GM18858 (cell line): ENCODE results near the gene KCTD12.
A peak's percentile ranks its signal among the peaks of the same experiment; 100 is the strongest.

Experiments
- ATAC-seq: cut with Tn5 transposase; IDR thresholded peaks from one replicate; pipeline ENCODE4 v1.9.1; 2021; ENCODE audit not compliant: unreplicated experiment

KCTD12 gene

DNA sequence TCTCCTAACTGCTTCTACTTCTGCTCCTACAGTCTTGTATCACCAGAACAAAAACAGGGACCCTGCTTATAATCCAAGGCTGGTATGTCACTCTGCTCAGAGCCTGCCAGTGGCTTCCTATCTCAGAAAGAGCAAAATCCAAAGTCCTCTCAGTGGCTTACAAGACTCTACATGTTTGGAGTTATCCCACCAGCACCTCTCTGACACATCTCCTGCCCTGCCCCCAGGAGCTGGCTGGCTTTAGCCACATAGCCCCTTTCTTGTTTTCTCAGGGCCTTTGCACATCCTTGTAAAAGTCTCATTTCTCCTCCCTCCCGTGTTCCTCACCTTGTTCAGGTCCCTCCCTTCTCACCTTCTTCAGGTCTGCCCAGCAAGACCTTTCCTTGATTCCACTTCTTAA lies 2.2 kb upstream of the KCTD12 start:
- ATAC-seq, result no peak

- ATAC-seq, result no peak
Measured at GRCh38 chr13:76887076-76887563, 915 bp upstream of the KCTD12 start.

DNA sequence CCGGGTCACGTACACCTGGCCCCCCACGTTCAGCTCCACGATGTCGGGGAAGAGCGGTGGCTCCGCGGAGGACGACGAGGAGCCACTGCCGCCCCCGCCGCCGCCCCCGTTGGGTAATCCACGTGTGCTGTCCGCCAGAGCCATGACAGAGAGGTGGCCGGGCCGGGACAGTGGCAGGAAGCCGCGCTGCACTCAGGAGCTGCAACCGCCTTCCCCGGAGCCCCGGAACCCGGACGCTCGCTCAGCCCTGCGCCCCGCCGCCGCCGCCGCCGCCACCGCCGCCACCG lies 257 bp downstream of the KCTD12 start:
- ATAC-seq, result no peak

DNA sequence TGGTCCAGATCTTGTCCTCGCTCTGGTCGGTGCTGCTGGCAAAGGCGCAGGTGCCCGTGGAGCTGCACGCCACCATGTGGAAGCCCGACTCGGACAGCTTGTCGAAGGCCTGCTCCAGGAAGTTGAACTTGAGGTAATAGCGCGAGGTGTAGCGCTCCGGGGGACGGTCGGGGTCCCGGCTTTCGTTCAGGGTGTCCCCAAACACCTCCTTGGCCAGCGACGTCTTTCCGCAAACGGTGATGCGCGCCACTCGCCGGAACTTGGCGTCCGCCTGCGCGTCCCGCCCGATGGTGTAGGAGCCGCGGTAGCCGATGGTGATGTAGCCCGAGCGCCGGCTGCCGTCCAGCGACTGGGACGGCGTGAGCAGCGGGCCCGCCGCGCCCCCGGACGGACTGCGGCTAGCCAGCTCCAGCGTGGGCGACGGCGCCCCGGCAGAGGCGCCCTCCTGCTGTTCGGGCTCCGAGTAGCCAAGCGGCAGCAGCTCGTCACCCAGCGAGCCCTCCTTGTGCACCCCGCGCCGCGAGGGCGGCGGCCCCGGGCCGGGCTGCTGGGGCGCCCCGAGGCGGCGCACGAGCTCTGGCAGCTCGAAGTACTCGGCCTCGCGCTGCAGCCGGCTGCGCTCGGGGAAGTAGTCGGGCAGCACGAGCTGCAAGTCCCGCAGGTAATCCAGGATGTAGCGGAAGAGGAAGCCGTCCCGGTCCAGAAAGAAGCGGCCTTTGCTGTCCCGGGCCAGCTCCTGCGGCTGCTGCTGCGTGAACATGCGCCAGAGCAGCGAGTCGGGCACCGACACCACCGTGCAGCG lies 801 bp downstream of the KCTD12 start:
- ATAC-seq, result peak; percentile 39

- ATAC-seq, result no peak
Measured at GRCh38 chr13:76884907-76885202, 1.4 kb downstream of the KCTD12 start.

DNA sequence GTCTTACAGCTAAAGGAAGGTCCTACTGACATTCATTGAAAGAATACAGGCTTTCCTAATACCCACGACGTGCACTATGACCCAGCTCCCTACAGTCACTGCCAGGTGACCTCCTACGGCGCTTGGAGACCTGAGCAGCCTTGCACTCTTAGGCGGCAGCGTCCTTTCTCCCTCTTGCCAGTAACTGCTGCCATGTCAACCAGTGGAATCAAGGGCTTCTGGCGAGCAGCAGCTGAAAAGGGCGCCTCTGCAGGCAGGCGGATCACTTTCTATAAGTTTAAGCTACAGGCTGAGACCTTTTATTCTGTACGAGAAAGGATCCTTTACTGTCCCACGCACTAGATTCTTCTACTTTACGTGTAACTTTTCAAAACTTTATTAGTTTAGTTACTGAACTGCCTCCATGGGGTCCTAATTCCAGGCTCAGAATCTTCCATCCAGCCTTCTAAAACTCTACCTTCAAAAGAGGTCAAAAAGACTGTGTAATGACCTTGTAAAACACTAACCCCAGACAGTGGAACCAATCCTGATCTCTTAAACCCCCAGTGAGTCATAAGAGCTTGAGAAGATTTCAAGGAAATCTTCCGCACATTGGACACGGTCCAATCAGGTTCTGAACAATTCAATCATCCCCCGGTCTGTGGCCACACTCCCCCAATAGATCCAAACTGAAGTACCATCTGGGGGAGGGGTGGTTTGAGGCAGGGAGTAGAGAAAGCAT lies 1.9 kb downstream of the KCTD12 start:
- ATAC-seq, result no peak

DNA sequence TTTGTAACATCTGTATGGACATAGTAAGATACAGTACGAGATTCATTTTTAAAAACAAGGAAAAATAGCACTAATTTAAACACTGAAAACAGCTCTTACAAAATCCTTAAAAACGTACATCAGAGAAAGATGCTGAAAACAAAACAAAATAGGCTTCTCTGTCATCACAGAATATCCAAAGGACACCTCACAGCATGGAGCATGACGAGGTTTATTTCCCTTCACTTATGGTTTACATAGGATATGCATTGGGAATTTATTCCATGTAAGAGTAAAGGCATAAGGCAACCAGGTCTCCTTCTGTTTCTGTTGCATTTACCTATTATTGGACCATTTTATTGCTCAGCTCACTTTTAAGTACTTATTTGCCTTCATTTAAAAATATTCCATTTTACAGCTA lies 3.0 kb downstream of the KCTD12 start:
- ATAC-seq, result no peak

DNA sequence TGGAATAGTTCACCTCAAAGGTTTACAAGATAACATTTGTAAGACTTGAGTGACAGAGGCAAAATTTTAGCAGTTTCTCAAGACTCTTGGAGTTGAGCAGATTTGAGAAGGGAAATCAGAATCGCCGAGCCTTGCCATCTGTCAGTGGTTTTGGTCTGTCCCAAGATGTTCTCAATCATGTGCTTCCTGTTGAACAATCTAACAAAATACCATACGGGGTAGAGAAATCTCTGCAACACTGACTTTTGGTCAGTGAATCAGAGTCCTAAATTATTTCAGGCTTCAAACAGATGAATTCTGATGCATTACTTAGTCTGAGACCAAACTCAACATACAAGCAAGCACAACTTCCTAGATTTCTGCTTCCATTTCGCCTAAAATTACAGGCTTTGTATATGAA lies 3.8 kb downstream of the KCTD12 start:
- no peak for ATAC-seq

DNA sequence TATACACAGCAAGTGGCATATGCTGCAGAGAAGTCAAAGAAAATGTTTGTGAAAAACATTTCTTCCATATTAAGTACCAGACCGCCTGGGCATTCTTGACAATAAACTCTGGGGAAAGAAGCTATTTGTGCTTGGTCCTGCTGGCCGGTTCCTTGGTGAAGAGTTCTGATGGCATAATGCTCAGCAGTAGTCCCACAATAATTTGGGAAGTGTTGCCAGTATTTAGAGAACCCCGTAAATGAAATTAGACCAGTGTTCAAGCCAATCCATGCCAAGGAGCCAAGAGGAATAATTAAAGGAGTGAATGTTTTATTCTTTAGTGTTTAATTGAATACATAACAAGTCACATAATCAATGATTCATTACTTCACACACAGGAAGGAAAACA lies 6.3 kb downstream of the KCTD12 start:
- no peak for ATAC-seq

- ATAC-seq, result peak; percentile 94
Measured at GRCh38 chr13:76879203-76879882, 6.9 kb downstream of the KCTD12 start.

DNA sequence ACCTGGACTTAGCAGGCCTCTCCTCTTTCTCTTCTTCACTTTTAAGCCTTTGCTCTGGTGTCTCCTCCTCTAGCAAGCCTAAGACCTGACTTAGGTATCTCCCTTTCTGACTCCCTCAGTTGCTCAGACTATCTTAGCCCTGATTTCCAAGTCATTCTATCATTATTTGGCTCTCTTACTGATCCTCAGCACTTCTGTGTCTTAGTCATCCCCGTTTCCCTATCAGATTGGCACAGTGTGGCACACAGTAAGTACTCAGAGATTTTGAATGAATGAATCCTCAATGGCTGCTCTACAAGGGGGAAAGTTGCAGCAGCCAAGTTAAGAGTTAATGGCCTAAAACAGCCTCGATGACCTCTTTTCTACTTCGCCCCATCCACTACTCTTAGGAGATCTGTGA lies 8.2 kb downstream of the KCTD12 start:
- no peak for ATAC-seq

DNA sequence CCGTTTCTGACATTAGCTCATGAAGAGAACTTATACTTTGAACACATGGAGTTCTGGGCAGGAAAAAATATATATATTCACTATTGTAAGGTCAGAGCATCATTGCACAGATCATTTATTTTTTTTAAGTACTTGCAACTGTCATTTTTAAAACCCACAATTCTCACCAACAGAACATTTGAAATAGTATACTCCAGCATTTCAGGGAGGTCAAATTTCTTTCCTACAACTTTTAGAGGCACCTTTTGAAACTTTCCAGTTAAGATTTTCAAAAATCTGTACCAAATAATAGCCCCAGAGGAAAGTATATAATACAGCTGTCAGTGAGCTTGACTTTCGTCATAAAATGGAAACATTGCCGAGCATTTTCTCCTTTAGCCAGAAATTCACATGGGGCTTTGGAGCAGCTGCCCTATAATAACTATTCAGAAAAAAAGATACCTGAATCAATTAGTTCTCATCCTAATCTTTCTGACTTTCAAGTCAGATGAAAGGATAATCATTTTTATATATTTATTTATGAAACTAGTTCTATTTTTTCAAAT lies 10.9 kb downstream of the KCTD12 start:
- no peak for ATAC-seq

DNA sequence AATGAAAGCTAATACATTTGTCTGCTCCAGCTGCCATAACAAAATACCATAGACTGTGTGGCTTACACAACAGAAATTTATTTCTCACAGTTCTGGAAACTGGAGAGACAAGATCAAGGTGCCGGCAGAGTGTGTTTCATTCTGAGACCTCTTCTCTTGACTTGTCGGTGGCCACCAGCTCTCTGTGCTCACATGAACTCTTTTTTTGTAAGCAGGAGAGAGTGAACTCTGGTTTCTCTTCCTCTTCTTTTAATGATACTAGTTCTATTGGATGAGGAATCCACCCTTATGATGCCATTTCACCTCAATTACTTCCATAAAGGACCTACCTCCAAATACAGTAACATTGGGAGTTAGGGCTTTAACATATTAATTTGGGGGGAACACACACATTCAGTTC lies 11.7 kb downstream of the KCTD12 start:
- peak; percentile 78 for ATAC-seq

DNA sequence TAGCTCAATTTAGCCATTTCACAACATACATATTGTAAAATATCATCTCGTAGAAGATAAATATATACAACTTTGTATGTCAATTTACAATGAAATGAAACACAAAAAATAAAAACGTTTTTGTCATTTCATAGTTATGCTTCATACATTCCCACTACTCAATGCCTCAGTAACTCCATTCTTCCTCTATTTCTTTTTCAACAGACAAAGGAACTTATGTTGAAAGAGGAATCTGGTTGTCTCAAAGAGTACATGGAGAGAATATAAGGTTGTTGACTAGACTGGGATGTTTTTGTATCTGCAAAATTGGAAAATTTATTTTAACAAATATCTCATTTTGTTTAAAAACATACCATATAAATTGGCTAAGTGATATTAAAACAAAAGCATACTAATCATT lies 12.8 kb downstream of the KCTD12 start:
- ATAC-seq, result no peak

GRCh38 chr13:76872675-76873074 lies 13.5 kb downstream of the KCTD12 start:
- no peak for ATAC-seq

GRCh38 chr13:76871432-76871831 lies 14.8 kb downstream of the KCTD12 start:
- no peak for ATAC-seq

- ATAC-seq, result no peak
Measured at GRCh38 chr13:76868371-76868770, 17.8 kb downstream of the KCTD12 start.

GRCh38 chr13:76865996-76866503 lies 20.2 kb downstream of the KCTD12 start:
- no peak for ATAC-seq

DNA sequence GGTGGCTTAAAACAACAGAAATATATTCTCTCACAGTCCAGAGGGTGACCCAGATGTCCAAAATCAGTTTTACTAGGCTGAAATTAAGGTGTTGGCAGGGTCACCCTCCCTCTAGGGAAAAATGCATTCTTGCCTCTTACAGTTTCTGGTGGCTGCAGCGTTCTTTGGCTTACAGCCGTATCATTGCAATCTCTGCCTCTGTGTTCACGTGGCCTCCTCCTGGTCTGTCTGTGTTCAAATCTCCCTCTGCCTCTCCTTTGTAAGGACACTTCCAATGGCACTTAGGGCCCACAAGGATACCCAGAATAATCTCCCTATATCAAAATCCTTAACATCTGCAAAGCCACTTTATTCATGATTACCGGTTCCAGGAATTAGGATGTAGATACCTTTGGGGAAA lies 21.1 kb downstream of the KCTD12 start:
- no peak for ATAC-seq

- no peak for ATAC-seq
Measured at GRCh38 chr13:76864259-76864658, 21.9 kb downstream of the KCTD12 start.

GRCh38 chr13:76863022-76863421 lies 23.2 kb downstream of the KCTD12 start:
- ATAC-seq, result no peak

DNA sequence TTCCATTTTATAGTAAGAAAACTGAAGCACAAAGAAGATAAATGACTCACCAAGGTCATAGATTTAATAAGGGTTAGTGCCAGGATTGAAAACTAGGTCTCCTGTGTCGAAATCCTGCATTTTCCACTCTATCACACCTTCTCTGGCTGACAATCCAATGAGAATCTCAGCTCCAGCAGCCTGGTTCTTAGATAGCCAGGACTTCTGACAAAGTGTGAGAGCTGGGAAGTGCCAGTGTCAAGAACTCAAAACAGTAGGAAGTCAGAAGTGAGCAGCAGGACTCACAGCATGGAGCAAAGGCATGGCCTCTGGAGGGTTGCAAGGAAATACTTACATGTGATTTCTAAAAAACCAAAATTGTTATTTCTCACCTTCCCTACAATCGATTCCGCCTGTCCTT lies 24.3 kb downstream of the KCTD12 start:
- ATAC-seq, result no peak
